GM18858 (cell line): Measurements from ENCODE around the gene TRABD2A.
A peak's percentile ranks its signal among the peaks of the same experiment; 100 is the strongest.

Experiments used
- ATAC-seq: cut with Tn5 transposase; IDR thresholded peaks from one replicate; pipeline ENCODE4 v1.9.1; 2021; ENCODE audit not compliant: unreplicated experiment

TRABD2A gene

GRCh38 chr2:84904717-84905174 lies 23.9 kb upstream of the TRABD2A start:
- ATAC-seq: no peak

DNA sequence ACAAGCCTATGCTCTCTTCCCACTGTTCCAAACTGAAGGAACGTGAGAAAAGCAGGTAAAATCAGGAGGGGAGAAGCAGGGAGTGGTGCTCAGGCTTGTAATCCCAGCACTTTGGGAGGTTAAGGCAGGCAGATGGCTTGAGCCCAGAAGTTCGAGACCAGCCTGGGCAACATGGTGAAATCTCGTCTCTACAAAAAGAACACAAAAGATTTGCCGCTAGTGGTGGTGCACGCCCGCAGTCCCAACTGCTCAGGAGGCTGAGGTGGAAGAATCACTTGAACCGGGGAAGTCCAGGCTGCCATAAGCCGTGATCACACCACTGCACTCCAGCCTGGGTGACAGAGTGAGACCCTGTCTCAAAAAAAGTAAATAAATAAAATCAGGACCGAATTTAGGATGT lies 23.3 kb upstream of the TRABD2A start:
- no peak for ATAC-seq

- ATAC-seq: no peak
These were observed 21.6 kb upstream of the TRABD2A start for GRCh38 chr2:84902526-84902925.

DNA sequence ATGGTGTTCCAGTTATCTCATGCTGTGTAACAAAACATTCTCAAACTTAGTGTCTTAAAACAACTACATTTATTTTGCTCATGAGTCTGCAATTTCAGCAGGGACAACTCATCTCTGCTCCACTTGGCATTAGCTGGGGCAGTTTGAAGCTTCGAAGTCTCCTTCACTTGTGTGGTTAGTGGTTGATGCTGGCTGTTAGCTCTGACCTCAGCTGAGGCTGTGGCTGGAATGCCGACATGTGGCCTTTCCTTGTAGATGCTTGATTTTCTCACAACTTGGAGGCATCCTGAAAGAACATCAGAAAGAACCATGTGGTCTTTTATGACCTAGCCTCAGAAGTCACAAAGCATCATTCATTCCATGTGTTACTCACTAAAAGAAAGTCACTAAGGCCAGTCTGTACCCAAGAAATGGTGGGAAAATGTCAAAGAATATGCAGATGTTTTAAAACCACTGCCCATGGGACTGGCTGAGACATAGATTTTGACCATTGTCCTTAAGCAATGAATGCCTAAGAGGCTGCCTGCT lies 20.8 kb upstream of the TRABD2A start:
- no peak for ATAC-seq

DNA sequence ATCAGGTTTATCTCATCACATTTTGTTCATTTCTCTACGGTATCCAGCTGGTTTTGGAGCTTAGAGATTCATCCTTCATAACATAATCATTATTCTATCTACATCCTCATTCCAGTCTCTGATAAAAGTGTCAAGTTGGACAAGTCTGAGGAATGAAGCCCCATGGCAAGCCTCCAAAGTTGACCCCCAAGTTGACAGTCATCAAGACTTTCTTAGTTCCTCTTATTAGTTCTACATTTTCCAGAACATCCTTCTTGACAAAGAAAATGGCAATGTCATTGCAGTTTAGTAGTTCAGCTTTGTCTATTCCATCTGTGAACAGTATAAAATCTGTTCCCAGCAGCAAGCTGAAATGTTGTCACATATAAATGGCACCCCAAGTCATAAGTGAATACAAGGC lies 20.1 kb upstream of the TRABD2A start:
- ATAC-seq: no peak

DNA sequence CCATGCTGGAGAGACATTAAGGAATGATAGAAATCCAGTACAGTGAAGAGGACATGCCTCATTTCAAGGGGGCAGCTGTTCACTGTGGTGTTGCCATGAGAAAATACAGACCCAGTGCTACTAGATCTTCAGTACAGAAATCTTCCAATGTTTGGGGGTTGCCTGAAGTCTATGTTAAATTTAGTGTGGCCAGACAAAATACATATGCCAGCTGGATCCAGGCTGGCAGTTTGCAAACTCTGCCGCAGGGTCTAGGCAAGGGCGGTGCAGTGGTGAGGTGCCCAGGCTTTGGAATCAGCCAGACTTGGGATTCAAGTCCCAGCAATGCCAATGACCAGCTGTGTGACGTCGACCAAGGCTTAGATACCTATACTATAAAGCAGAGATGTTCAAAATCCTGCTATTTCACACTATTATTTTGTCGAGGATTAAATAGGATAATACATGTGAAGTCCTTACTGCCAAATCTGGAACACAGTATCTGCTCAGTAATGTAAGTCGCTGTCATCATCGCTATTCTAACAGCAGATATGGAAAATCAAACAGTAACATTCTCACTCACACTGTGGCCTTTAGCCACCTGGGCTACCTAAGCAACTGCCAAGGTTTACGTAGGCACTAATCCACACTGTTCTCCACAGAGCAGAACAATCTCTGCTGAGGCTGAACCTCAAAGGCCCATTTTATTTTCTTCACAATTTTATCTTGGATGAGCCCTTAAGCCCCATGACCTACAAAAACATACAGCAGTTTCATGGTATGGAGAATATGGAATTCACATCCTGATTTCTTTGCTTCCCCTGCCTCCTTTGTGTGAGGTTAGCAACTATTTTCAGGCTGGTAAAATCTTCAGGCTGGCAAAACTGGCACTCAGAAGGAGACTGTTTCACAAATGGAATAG lies 18.7 kb upstream of the TRABD2A start:
- no peak for ATAC-seq

DNA sequence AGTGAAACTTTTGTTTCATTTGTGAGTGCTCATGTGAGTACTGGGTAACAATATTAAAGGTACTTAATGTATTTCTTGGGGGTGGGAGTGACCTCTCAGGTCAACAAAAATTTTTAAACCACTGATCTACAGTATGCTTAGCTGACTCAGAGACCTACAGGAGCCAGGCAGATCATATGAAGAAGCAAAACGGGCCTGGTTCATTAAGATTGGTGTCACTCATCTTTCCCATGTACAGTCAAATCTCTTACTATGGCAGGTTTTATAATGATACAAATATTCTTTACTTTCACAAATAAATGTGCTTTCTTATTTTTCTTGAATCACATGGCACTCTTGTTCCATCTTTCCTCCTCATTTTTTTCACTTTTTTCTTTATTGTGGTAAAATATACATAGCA lies 16.9 kb upstream of the TRABD2A start:
- ATAC-seq: no peak

- no peak for ATAC-seq
These were observed 15.7 kb upstream of the TRABD2A start for GRCh38 chr2:84896567-84896966.

DNA sequence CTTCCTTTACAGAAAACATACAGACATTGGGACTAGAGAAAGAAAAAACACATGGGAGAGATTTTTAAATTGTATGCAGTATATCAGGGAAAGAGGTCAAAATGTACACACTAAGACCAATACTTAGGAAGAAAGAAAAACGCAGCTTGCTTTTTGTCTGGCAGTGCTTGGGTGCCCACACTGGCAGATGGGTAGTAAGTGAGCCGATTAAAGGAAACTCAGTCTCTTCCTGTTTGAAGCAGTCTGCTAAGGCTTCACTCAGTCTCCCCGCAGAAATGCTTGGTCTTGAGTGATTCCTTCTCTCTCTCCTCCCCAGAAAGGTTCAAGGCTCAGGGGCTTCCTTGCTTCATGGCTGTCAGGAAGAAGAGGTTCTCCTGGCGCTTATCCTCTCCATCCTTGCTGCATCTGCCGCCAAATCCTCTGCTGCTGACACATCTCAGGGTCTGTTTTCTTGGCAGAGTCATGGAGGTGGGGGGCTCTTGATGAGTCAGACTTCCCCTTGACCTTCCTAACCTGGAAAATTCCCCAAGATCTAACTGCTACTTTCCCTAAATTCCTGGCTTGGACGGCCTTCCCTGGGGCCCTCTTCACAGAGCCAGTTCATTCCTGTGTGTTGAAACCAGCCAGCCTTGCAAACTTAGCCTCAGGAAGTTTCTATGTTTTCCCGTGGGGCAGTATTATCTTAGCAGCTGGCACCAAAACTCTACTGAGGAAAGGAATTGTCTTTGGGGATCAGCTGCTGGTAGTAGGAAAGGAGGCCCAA lies 14.1 kb upstream of the TRABD2A start:
- ATAC-seq: peak; percentile 27

DNA sequence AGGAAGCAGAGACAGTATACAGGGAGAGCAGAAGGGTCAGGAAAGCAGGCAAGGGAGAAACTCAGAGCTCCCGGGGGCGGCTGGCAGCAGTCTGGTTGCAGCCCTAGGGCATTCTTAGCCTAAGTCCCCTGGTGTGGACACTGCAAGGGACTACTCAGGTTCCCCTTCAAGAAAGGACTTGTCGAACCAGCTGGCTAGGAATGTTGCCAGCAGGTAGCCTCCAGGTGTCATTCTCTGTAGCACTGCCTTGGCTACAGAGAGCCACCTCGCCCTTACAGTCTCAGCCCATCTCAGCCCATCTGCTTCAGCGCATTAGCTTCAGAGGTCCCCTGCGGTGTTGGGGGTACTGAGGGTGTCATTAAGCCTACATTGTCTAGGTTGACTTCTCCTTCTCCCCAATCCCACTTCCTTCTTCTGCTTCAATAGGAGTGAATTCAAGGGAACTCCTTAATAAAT lies 13.3 kb upstream of the TRABD2A start:
- no peak for ATAC-seq

DNA sequence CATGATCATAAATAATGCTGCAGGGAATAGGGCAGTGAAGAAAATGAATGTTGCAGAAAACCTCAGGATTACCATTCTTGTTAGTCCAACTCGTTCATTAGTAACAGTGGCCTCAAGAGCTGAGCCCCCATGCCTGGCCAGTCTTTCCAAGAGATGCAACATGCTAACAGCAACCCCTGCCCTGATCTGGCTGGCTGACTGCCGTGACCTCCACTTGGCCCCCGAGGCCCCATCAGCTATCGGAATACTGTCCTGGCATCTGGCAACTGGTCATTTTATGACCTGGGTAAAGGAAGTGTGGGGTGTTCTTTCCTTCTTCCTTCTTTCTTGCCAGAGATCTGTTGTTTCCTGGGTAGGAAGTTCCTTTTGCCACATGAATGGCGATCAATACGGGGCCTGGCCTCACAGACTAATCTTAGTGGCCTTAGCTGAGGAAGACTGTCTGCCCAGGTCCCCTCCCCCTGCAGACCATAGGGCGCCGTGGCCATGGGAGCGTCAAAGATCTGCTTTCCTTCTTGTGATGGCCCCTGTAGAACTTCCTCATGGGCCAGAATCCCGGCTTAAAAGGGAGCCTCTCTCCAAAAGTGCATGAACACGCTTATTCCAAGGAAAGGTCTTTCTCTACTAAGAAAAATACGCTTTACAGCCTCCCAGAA lies 10.6 kb upstream of the TRABD2A start:
- ATAC-seq: no peak

- no peak for ATAC-seq
These were observed 8.4 kb upstream of the TRABD2A start for GRCh38 chr2:84889332-84889731.

DNA sequence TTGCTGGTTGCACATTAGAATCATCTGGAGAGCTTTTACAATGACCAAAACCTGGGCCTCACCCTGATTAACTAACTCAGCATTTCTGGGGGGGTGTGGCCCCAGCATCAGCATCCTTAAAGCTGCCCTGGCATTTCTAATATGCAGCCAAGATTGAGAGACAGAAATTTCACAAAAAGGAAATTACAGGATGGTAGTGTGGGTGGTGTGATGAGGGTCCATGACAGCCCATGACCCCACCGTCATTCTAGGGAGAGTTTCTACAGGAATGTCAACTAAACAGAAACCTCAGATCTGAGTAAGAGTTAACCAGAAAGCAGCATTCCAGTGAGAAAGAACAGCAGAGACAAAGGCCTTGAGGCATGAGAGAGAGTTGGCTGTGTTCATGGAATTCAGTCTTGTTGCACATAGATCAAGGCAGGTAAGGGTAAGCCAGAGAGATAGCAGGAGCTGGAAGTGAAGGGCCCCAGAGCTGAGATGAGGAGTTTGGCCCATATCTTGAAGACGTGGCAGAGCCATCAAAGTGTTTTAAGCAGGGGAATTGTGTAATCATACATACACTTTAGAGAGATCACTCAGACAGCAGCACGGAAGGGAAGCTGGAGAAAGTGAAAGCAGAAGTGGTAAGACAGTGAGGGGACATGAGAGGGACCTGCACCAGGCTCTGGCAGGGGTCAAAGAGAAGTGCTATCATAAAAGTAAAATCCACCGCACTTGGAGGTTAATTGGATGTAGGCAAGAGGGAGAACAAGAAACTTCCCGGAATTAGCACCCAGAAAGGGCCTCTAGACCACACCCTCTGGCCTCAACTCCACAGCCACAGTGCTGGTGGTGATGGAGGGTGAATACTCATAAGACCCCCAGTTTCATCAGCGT lies 7.8 kb upstream of the TRABD2A start:
- ATAC-seq: peak; percentile 99

DNA sequence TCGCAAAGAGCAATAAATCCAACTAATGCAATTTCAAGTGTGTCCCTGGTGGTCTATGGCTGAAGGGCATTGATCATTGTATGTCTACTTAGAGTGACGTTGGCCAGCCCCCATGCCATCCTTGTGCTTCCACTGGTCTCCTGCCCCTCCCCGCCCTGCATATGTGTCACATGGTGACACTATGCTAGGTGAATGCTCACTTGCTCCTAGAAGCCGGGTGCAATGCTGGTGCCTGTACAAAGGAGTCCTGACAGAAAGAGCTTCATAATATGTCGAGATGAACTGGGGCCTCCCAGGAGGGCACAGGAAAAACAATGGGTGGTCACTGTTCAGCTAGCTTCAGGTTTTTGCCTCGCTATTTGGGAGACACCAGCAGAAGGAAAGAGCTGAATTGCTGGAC lies 5.9 kb upstream of the TRABD2A start:
- ATAC-seq: no peak

GRCh38 chr2:84885111-84885510 lies 4.2 kb upstream of the TRABD2A start:
- no peak for ATAC-seq

- ATAC-seq: no peak
These were observed 3.6 kb upstream of the TRABD2A start for GRCh38 chr2:84884449-84884848.

GRCh38 chr2:84882775-84883550 lies 2.1 kb upstream of the TRABD2A start:
- no peak for ATAC-seq

GRCh38 chr2:84882414-84882738 lies 1.5 kb upstream of the TRABD2A start:
- no peak for ATAC-seq

- ATAC-seq: peak; percentile 63
These were observed 913 bp upstream of the TRABD2A start for GRCh38 chr2:84881581-84882413.
